Gastroesophageal sphincter (tissue), 4 donors: ENCODE measurements around the gene BRCC3. TPM values are rescaled to one million over a fixed set of nuclear protein-coding genes. Genes with fewer than 3 reads are reported as not detected.

Source experiments
- ATAC-seq: fragments of 150-250 bp; one replicate; pipeline ENCODE4 v1.9.1; 2016; ENCODE audit warnings: mild to moderate bottlenecking, moderate library complexity
- H3K27ac ChIP-seq, 4 donors: fragments of 200-600 bp; sonication (generic) in 3 of 4; 1 replicate in 3 of 4; 2 replicates in 1 of 4; pipeline ENCODE4 v1.5.1; 2016 to 2019
- H3K27me3 ChIP-seq: fragments of 200-600 bp; sonication (generic); one replicate; pipeline ENCODE4 v1.5.1; 2019
- H3K36me3 ChIP-seq, 2 donors: fragments of 200-600 bp; sonication (generic); one replicate each; pipeline ENCODE4 v1.5.1; 2019; ENCODE audit warnings: control low read depth in 1 of 2
- H3K4me1 ChIP-seq, 3 donors: fragments of 200-600 bp; sonication (generic); 1 replicate in 2 of 3; 2 replicates in 1 of 3; pipeline ENCODE4 v1.5.1; 2016 to 2019; ENCODE audit warnings: control low read depth in 2 of 3
- H3K4me3 ChIP-seq, 2 donors: fragments of 200-600 bp; sonication (generic); one replicate each; pipeline ENCODE4 v1.5.1; 2019; ENCODE audit warnings: mild to moderate bottlenecking in 1 of 2, moderate library complexity in 1 of 2
- H3K9me3 ChIP-seq, 3 donors: fragments of 200-600 bp; sonication (generic); one replicate each; pipeline ENCODE4 v1.5.1; 2017 to 2019; ENCODE audit warnings: control low read depth in 2 of 3
- EP300 ChIP-seq: sonication (generic); formaldehyde crosslinking; IDR thresholded peaks from one replicate; pipeline ENCODE4 v1.6.1; 2017; ENCODE audit warnings: antibody characterized with exemption, mild to moderate bottlenecking
- POLR2A ChIP-seq, 2 donors: fragments of 450-650 bp; IDR thresholded peaks; one replicate each; pipeline ENCODE4 v1.6.1; 2017; ENCODE audit warnings: antibody characterized with exemption in 2 of 2, mild to moderate bottlenecking in 2 of 2, moderate library complexity in 1 of 2
- POLR2AphosphoS5 ChIP-seq: sonication (generic); formaldehyde crosslinking; IDR thresholded peaks from one replicate; pipeline ENCODE4 v1.6.1; 2017; ENCODE audit warnings: antibody characterized with exemption
- WGBS, 2 donors: methylation state at CpG; one replicate each; pipeline ENCODE4 v1.1.5; 2018; ENCODE audit warnings: low coverage in 1 of 2; 5-methylcytosine and 5-hydroxymethylcytosine counted together
- total RNA-seq, 4 donors: library from RNA; depleted of rRNA; stranded (reverse); fragments of >200 nt; gene quantifications; one replicate each; pipeline ENCODE4 v1.1.0, GENCODE V29; 2016
- TF ChIP-seq, protein P1 (sequence below), 4 experiments: fragments of 200-600 bp in 2 of 4; fragments of 450-650 bp in 2 of 4; sonication (generic) in 1 of 4; IDR thresholded peaks; one replicate each; pipeline ENCODE4 v1.5.1; 2017 to 2019; ENCODE audit warnings: antibody characterized with exemption in 4 of 4, mild to moderate bottlenecking in 2 of 4, moderate library complexity in 2 of 4

Gene BRCC3
- total RNA-seq, 4 donors from 2014 or later, result 12.3 to 18.6 (median 15.0) TPM

- no peaks in the 10 kb centered on the region for H3K9me3 ChIP-seq
- peaks cover 0 to 19% (median 0%) of the 10 kb centered on the region in 3 donors for H3K4me1 ChIP-seq
- H3K27me3 ChIP-seq, result no peaks in the 10 kb centered on the region
- TF ChIP-seq, protein P1, sequence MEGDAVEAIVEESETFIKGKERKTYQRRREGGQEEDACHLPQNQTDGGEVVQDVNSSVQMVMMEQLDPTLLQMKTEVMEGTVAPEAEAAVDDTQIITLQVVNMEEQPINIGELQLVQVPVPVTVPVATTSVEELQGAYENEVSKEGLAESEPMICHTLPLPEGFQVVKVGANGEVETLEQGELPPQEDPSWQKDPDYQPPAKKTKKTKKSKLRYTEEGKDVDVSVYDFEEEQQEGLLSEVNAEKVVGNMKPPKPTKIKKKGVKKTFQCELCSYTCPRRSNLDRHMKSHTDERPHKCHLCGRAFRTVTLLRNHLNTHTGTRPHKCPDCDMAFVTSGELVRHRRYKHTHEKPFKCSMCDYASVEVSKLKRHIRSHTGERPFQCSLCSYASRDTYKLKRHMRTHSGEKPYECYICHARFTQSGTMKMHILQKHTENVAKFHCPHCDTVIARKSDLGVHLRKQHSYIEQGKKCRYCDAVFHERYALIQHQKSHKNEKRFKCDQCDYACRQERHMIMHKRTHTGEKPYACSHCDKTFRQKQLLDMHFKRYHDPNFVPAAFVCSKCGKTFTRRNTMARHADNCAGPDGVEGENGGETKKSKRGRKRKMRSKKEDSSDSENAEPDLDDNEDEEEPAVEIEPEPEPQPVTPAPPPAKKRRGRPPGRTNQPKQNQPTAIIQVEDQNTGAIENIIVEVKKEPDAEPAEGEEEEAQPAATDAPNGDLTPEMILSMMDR (IDR thresholded peaks at IDR 0.05), result peak; percentile 61 to 82 (median 76)
- TF ChIP-seq POLR2AphosphoS5 (peak; percentile 34), POLR2A (IDR thresholded peaks at IDR 0.05) (no peak), EP300 (no peak)
- H3K36me3 ChIP-seq, result peaks cover 0 to 31% of the 10 kb centered on the region in 2 donors
- H3K27ac ChIP-seq, result peak overlapping the region; percentile 45 to 78 (median 72)
- WGBS, 2 donors, result 0 to 12% methylated on average over 3 to 11 of the region's 25 CpGs
- peak; percentile 88 for ATAC-seq
- peak overlapping the region; percentile 14 to 17 for H3K4me3 ChIP-seq
These were observed 14.2 kb upstream of the BRCC3 start for GRCh38 chrX:155056877-155057792.

- WGBS, 2 donors, result 55 to 67% methylated on average over 4 of the region's 4 CpGs
- Histone ChIP-seq H3K4me1 (peaks cover 0 to 31% (median 0%) of the 10 kb centered on the region in 3 donors), H3K9me3 (no peaks in the 10 kb centered on the region), H3K36me3 (peaks cover 0 to 7% of the 10 kb centered on the region in 2 donors), H3K27me3 (no peaks in the 10 kb centered on the region), H3K27ac (peak overlapping the region in 1 of 4 donors; percentile 27), H3K4me3 (no peak overlapping the region)
- no peak for TF ChIP-seq POLR2AphosphoS5
- TF ChIP-seq, protein P1 (IDR thresholded peaks at IDR 0.05), result no peak
- ATAC-seq, result peak; percentile 30
These were observed 9.5 kb upstream of the BRCC3 start for GRCh38 chrX:155061760-155062159.

GRCh38 chrX:155065035-155065734 lies 6.1 kb upstream of the BRCC3 start:
- no peaks in the 10 kb centered on the region for H3K9me3 ChIP-seq

GRCh38 chrX:155068165-155068564 lies 3.1 kb upstream of the BRCC3 start:
- Histone ChIP-seq H3K36me3 (no peaks in the 10 kb centered on the region), H3K27ac (no peak overlapping the region)
- no peak for ATAC-seq

More at GRCh38 chrX:155065035-155065734, 6.1 kb upstream of the BRCC3 start:
- peaks cover 0 to 48% (median 0%) of the 10 kb centered on the region in 3 donors for H3K4me1 ChIP-seq
- ATAC-seq, result peak; percentile 58
- peak overlapping the region in 3 of 4 donors; percentile 14 to 45 (median 43) for H3K27ac ChIP-seq
- no peaks in the 10 kb centered on the region for H3K27me3 ChIP-seq
- WGBS, 2 donors, result 67 to 81% methylated on average over 1 to 6 of the region's 8 CpGs
- no peak overlapping the region for H3K4me3 ChIP-seq
- TF ChIP-seq EP300, result no peak
- TF ChIP-seq, protein P1 (IDR thresholded peaks at IDR 0.05), result no peak
- no peak for TF ChIP-seq POLR2A (IDR thresholded peaks at IDR 0.05)
- TF ChIP-seq POLR2AphosphoS5, result no peak
- H3K36me3 ChIP-seq, result peaks cover 0 to 3% of the 10 kb centered on the region in 2 donors

More at GRCh38 chrX:155068165-155068564, 3.1 kb upstream of the BRCC3 start:
- no peak overlapping the region for H3K4me3 ChIP-seq
- no peaks in the 10 kb centered on the region for H3K27me3 ChIP-seq
- peaks cover 0 to 53% (median 0%) of the 10 kb centered on the region in 3 donors for H3K4me1 ChIP-seq
- no peaks in the 10 kb centered on the region for H3K9me3 ChIP-seq
- 27 to 56% methylated on average over 1 of the region's 1 CpG for WGBS, 2 donors
- TF ChIP-seq, protein P1 (IDR thresholded peaks at IDR 0.05), result no peak
- TF ChIP-seq POLR2A (IDR thresholded peaks at IDR 0.05), result no peak
- TF ChIP-seq POLR2AphosphoS5, result no peak
- no peak for TF ChIP-seq EP300
